Occipital lobe (tissue), 2 donors: ENCODE measurements around the gene ZBP1. TPM values are rescaled to one million over a fixed set of nuclear protein-coding genes. Genes with fewer than 3 reads are reported as not detected.

Experiments
- DNase-seq: peaks from one replicate; lab custom pipeline; 2025; lab: John Stamatoyannopoulos, UW
- total RNA-seq: library from RNA; depleted of rRNA; stranded (reverse); fragments of >200 nt; gene quantifications from one replicate; pipeline ENCODE4 v1.2.3, GENCODE V29; 2014

Gene ZBP1
- total RNA-seq, 1 donor from 2014 or later = not detected

DNA sequence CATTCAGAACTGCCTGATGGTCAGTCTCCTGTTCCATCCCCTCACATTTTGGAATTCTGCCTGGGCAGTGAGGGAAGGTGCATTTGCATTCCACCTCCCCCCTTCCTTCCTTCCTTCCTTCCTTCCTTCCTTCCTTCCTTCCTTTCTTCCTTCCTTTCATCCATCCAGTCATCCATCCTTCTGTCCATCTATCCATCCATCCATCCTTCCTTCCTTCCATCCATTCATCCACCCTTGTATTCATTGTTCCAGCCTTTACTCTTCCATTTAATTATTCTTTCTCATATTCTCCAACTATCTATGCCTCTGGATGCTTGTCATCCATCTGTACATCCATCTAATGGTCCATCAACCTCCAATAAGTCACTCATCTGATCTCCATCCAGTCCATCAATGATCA, 45.3 kb downstream of the ZBP1 start:
- DNase-seq = no peak

DNA sequence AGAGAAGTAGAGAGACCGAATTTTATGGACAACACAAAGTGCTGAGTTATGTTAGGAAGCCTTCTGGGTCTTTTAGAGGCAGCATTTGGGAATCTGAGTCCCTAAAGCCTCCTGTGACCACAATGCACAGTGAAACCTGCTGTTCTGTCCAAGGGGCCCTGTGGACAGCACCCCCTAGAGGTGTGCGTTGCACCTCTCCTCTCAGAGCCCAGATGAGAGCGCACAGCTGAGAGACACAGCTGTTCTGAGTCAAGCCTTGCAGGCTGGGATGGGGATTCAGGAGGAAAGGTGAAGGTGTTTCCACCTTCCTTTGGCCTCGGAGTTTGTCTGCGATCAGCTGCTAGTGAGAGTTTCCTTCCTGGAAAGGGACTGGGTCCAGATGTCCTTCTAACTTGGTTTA, 46.3 kb downstream of the ZBP1 start:
- DNase-seq = no peak

DNA sequence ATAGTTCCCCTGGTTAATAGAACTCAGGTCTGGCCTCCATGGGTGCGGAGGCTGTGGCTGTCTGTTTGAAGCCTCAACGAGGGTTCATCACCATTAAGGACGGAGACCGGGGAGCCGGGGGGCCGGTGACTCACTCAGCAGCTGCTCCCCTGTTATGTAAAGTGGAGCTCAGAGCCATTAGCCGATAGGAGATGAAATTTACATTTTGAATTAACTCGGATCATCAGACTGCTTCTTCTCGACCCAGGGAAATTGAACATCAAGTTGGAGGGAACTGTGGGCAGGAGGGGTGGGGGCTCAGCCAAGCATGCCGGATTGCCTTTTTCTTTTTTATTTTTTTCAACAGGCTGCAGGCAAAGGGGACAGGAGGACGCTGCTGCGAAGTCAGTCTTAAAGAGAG, 47.0 kb downstream of the ZBP1 start:
- DNase-seq = no peak

DNA sequence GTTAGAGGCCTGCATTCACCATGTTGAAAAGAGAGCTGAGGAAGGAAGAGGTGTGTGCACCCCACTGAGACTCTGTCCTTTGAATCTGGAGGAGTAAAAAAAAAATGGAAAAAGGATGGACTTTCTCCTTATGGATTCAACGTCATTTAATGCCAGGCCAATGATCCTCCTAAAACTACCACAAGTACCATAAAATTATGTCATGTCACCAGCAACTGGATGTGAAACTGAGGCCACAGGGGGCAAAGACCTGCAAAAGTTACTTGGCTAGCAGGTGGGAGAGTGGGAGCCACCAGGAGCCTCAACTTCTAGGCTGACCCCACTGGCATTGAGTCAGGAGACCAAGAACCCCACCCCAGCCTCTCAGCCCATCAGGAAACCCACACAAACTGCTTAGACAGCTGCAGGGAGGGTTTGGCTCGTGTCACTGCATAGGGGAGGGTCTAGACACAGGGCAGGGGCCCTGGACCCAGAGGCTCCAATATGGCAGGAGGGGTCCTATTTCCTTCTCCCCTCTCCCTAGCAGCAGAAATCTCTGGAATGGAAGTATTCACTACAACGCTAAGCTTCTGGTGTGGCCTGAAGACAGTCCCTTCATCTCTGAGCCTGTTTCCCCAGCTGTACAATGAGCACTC, 48.3 kb downstream of the ZBP1 start:
- DNase-seq = no peak

DNA sequence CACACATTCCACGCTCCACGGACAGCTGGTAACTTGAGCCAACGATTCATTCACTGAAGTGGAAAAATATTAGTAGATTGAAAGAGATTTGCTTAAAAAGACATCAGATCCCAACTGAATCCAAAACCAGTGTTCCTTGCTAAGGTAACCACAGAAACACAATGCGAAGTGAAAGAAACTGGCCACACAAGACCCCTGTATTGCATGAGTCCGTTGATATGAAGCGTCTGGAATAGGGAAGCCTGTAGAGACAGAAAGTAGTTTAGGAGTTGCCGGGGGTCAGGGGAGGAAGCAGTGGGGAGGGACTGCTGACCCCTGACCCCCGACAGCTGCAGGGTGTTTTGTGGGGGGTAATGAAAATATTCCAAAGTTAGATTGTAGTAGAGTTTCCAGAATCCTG, 49.3 kb downstream of the ZBP1 start:
- DNase-seq = no peak

DNA sequence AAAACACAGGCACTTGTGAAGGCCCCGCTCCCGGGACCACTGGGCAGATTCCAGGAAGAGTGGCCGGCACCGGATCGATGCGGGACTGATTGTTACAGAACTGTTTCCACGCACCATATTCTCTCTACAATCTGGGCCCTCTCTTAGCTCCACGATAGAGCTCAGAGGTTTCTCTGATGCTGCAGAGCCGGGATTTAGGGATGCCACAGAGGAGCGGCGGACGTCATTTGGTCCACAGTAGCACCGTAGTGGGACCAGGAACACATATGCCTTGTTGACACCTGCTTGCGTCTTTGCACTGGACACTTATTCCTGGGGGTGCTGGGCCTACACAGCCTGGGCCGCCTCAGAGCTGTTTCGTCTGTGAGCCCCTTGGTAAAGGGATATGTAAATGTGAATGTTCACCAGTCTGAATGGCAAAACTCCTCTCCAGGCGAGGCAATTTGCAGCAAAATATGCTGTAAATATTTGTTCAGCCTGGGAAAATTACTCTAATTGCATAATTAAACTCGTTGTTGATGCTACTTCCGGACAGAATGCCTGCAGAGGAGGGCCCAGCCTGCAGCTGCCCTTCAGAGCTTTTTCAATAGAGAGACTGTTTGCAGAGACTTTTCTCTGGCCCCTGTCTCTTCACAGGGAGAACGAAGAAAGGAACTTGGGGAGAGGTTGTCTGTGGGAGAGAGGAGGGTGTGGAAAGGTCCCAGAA, 49.9 kb downstream of the ZBP1 start:
- no peak for DNase-seq

DNA sequence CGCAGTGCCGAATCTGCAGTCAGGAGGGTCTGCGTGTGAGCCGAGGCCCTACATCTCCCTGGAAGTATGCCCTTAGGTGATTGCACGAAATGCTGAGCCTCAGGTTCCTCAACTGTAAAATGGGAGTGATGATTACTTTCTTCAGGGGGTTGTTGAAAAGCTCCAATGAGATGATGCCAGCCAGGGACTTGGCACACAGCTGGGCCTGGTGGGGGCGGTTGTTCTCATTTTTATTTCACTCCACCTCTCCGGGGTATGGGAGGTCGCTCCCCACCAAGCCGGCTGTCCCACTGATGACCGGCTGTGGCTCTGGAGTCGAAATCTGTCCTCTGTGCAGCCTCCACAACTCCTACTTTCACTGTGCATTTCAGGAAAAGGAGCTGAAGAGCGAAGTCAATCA, 51.3 kb downstream of the ZBP1 start:
- no peak for DNase-seq

DNA sequence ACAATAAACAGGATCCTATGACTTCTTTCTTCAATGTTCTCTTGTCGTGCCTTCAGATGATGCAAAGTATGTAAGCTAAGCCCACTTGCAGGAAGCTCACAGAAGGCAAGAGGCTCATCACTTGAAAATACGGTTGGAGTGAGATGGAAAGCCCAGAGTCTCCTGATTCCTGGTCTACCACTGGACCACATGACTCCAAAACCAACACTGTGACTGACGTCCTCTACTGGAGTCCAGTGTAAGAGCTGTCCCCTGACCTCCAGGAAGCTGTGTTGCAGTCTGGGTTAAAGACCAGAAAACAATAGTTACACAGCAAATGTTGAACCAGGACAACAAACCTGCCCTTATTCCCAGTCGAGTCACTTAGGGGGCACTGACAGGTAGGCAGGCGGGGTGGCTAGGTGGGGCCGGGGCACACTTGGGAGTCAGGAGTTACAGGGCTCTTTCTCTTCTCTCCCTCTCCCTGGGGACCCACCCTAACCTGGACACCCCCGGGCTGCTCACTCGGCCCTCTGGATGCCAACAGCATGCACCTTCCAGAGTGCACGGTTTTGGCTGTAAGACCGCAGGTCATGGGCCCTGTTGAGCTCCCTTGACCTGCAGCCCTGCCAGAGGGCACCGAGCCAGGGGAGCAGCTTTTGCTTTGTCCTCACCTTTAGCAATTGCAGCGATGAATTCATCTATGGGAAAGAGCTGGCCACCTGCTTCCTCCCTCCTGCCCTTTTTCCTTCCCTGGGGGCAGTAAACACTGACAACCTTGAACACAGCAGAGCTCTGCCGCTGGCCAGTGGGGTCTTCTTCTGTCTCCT, 51.9 kb downstream of the ZBP1 start:
- DNase-seq = no peak

DNA sequence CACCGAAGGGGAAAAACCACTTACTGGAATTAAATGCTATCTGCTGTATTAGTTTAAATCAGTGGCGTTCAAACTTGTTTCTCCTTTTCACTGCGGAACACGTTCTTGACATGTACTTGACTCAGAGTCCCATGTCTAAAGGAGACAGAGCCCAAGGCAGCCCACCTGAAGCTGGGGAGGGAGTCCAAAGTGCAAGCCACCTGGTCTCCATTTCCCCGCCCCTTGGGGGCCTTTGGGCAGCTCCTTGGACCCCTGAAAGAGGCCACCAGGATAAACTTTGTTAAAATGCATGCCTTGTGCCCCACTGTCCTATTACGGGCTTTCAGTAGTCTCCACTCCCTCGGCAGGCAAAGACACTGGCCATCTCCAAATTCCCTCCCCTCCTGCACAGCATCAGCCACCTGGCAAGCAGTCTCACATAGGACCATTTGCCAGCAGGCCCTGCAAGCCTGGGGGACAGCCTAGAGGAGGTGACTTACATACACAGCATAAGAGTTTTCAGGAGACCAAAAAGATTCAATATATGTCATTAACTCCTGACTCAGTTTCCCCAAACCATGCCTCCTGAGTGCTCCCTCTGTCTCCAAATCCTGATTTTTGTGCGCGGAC, 52.7 kb downstream of the ZBP1 start:
- no peak for DNase-seq

DNA sequence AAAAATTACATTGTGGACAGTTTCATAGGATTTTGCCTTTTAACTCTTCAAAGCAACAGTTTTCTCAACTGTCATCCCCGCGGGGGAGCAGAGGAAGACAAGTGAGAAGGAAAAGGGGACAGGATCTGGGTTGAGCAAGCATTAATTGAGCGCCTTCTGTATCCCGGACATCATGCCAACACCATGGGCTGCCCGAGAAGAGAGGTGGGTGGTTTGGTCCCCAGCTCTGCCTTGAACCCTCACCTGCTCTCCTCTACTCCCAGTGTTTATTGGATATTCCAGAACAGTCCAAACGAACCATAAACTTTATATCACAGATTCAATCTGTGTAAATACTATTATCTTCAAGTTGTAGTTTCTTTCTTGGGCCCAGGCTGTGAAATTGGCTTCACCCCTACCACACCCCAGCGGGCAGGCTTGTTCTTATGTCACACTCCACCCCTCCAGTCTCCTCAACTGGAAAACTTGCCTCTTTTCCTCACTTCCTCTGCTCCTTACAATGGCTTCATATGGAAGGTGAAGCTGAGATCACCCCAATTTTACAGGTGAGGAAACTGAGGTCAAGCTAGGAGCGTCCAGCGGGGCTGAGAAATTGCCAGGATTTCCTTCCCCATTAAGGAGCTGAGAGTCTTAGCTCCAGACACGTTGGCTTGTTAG, 53.3 kb downstream of the ZBP1 start:
- DNase-seq = no peak

DNA sequence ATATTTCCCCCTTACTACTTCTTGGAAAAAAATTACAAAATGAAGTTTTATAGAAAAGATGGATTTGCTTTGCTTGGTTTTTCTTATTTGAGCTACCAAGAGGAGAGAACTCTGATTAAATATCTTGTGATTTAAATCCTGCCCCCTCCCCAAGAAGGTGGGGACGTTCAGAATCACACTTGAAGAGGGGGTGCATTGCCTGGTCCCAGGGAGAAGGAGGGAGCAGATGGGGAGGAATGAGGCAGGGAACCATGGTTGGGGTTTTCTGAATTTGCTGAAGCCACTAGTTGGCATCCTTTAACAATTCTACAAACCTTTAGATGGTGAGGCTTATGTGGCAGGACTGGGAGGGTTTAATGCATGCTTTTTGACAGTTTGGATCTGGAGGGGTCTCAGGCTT, 53.8 kb downstream of the ZBP1 start:
- DNase-seq = no peak

DNA sequence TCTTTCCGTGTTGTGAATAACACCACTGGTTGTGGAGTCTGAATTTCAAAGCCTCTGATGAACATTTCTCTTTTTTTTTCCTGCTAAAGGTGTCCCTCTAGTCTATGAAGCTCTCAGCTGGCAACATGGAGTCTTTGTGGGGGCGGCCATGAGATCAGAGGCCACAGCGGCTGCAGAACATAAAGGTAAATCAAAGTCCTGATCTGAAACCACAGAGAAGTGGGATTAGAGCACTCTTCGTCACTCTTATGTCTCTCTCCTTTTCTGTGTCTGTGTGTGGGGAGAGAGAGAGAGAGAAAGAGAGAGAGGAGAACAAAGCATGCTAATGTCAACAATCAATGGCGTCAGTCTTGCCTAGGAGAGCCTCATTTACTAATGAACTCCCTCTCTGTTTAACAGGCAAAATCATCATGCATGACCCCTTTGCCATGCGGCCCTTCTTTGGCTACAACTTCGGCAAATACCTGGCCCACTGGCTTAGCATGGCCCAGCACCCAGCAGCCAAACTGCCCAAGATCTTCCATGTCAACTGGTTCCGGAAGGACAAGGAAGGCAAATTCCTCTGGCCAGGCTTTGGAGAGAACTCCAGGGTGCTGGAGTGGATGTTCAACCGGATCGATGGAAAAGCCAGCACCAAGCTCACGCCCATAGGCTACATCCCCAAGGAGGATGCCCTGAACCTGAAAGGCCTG, 55.1 kb downstream of the ZBP1 start:
- DNase-seq = no peak

DNA sequence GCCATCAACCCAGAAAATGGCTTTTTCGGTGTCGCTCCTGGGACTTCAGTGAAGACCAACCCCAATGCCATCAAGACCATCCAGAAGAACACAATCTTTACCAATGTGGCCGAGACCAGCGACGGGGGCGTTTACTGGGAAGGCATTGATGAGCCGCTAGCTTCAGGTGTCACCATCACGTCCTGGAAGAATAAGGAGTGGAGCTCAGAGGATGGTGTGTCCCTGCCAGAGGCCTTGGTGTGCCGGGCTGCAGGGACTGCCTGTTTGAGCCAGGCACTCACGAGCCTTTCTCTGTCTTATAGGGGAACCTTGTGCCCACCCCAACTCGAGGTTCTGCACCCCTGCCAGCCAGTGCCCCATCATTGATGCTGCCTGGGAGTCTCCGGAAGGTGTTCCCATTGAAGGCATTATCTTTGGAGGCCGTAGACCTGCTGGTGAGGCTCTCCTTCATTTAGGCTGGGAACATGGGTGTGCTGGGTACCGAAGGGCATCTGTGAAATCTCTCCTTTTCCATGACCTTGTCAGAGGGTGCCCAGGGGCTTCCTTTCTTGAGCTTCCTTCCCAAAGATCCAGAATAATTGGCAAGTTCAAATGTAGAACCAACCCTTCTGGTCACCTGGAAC, 55.9 kb downstream of the ZBP1 start:
- no peak for DNase-seq

DNA sequence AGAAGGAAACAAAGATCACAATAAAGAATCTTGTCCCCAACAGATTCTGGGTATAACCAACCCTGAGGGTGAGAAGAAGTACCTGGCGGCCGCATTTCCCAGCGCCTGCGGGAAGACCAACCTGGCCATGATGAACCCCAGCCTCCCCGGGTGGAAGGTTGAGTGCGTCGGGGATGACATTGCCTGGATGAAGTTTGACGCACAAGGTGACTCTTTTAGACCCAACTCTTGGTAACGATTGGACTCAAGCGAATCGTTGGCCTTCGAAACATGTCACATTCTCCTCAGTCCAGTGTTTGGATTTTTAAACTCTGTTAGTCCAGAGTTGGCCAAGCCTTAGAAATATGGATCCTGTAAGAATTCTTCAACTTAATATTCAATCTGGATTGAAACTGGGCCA, 56.7 kb downstream of the ZBP1 start:
- no peak for DNase-seq

DNA sequence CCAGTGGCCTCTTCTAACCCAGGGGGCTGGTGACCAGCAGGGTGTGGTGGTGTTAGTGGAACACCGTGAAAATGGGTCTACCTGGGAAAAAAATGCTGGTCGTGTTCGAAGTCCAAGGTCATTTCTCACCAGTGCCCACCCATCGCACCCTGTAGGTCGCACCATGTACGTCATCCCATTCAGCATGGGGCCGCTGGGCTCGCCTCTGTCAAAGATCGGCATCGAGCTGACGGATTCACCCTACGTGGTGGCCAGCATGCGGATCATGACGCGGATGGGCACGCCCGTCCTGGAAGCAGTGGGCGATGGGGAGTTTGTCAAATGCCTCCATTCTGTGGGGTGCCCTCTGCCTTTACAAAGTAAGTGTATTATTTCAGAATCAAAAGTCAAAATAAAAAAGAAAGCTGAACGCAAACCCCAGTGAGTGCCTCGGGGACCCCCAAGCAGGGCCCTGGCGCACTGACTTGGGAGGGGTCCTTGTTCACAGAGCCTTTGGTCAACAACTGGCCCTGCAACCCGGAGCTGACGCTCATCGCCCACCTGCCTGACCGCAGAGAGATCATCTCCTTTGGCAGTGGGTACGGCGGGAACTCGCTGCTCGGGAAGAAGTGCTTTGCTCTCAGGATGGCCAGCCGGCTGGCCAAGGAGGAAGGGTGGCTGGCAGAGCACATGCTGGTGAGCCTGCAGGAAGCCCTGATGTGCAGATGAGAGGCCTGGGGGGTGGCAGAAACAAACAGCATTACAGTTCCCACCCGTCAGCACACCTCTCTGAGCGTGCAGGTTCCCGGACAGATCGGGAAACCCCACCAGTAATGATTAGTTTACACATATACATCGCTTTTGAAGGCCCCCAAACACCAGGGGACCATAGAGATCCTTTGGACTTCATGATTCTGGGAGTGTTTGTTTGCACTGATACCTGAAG, 57.4 kb downstream of the ZBP1 start:
- no peak for DNase-seq

DNA sequence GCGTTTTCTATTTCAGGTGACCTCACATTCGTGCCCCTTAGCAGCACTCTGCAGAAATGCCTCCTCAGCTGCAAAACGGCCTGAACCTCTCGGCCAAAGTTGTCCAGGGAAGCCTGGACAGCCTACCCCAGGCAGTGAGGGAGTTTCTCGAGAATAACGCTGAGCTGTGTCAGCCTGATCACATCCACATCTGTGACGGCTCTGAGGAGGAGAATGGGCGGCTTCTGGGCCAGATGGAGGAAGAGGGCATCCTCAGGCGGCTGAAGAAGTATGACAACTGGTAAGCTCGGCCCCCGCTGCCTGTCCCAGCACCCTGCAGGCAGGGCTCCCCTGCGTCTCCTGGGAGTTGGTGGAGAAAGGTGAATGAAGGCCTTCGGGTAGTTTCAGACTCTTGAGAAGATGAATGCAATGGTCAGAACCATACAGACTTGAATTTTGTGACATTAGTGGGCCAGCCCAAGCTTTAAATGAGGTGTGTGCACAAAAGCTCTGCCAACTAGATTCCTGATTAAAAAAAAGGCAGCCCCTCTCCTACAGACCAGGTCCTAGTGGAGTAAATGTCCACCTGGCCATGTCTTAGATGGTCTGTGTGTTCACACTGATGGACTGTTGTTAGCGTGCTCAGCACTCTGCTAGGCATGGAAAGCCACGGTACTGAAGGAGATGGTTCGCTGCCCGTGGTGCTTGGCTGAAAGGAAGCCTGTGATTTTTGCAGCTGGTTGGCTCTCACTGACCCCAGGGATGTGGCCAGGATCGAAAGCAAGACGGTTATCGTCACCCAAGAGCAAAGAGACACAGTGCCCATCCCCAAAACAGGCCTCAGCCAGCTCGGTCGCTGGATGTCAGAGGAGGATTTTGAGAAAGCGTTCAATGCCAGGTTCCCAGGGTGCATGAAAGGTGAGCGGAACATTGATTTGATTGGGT, 58.6 kb downstream of the ZBP1 start:
- no peak for DNase-seq

DNA sequence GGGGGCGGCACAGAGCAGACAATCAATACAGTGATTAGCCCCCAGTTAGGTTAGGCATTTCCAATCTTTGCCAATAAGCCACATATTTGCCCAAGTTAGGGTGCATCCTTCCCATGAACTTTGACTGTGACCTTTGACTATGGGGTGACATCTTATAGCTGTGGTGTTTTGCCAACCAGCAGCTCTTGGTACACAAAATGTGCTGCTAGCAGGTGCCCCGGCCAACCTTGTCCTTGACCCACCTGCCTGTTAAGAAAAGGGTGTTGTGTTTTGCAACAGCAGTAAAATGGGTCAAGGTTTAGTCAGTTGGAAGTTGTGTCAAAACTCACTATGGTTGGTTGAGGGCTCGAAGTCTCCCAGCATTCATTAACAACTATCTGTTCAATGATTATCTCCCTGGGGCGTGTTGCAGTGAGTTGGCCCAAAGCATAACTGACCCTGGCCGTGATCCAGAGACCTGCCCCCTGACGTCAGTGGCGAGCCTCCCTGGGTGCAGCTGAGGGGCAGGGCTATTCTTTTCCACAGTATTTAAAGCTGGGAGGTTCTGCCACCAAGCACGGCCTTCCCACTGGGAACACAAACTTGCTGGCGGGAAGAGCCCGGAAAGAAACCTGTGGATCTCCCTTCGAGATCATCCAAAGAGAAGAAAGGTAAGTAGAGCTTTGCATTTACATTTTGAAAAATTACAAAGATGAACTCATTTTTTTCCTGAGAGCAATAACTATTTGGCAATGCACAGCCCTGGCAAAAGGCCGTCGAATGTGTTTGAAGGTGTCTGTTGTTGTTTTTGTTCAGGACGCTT, 59.5 kb downstream of the ZBP1 start, which contains the start of gene PCK1:
Gene PCK1 (plus strand): TSS at position 557 of the 802 bp plus-strand sequence. CDS start 302 bp downstream, outside the sequence.
- DNase-seq = no peak
